ENCODE results near the gene CHID1. TPM values are rescaled to one million over a fixed set of nuclear protein-coding genes. Genes with fewer than 3 reads are reported as not detected.

CHID1 gene
- total RNA-seq, result 100 to 1,000 TPM in 1 of 6 donors, 10 to 100 TPM in 5; 34.6 to 144 (median 59.1) TPM

DNA sequence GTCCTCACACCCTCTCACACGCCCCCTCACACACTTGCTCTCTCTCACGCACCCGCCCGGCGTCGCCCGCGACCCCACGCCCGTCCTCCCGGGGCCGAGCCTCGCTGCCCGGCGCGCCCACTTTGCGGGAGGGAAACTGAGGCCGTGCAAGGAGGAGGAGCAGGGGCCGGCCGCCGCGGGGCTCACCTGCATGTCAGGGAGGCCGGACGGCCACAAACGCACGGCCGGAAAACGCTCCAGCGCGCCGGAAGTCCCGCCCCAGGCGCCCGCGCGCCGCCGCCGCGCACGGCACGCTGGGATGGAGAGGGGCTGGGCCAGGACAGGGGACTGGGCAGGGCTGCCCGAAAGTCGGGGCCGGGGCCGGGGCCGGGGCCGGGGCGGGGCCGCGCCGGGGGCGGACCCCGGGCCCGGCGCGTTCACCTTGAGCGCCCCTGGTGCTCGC, at the start of gene CHID1:
Gene CHID1 (minus strand): TSS at position 222 of the 442 bp plus-strand sequence. CDS start 5,994 bp downstream, outside the sequence.
- Histone ChIP-seq H3K9me3 (no peaks in the 10 kb centered on the region), H3K4me1 (peaks cover 13 to 26% (median 17%) of the 10 kb centered on the region in 4 donors), H3K36me3 (peaks cover 0 to 7% (median 0%) of the 10 kb centered on the region in 4 donors), H3K27me3 (no peaks in the 10 kb centered on the region), H3K27ac (peak within 1 kb of the TSS; percentile 91 to 95 (median 92)), H3K4me3 (peak within 1 kb of the TSS; percentile 76 to 96 (median 90))
- DNase-seq (peak; percentile 86 to 99), ATAC-seq (ENCODE audit: low FRiP score in 2 of 2) (peak; percentile 93 to 95)
- WGBS, 2 donors, result 1 to 4% methylated on average over 9 to 25 of the region's 59 CpGs
- TF ChIP-seq, protein P1, sequence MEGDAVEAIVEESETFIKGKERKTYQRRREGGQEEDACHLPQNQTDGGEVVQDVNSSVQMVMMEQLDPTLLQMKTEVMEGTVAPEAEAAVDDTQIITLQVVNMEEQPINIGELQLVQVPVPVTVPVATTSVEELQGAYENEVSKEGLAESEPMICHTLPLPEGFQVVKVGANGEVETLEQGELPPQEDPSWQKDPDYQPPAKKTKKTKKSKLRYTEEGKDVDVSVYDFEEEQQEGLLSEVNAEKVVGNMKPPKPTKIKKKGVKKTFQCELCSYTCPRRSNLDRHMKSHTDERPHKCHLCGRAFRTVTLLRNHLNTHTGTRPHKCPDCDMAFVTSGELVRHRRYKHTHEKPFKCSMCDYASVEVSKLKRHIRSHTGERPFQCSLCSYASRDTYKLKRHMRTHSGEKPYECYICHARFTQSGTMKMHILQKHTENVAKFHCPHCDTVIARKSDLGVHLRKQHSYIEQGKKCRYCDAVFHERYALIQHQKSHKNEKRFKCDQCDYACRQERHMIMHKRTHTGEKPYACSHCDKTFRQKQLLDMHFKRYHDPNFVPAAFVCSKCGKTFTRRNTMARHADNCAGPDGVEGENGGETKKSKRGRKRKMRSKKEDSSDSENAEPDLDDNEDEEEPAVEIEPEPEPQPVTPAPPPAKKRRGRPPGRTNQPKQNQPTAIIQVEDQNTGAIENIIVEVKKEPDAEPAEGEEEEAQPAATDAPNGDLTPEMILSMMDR (IDR thresholded peaks at IDR 0.05), result no peak
- TF ChIP-seq POLR2A (IDR thresholded peaks at IDR 0.05) (peak in 1 of 4 donors; percentile 66), POLR2AphosphoS5 (IDR thresholded peaks at IDR 0.05) (peak in 1 of 2 donors; percentile 59), EP300 (IDR thresholded peaks at IDR 0.05) (no peak)

DNA sequence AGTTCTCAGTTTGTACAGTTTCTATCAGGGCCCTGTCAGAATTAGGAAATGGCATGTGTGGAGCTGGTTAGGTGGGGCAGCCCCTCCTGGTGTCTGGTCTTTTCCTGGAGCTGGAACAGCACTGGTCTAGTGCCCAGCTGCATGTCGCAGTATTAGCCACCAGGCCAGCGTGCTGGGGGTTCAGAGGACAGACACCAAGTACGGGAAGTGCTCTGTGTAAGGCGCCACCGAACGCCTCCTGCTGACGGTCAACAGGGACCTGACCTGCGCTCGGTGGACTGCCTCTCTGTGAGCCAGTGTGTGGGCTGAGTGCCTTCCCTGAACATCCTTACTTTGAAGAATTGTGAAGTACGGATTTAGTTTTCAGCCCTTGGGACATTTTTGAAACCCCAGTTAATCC, 49.0 kb upstream of the CHID1 start:
- H3K4me3 ChIP-seq, result no peak overlapping the region
- H3K27ac ChIP-seq, result no peak overlapping the region
- TF ChIP-seq EP300 (IDR thresholded peaks at IDR 0.05) (no peak), POLR2A (IDR thresholded peaks at IDR 0.05) (no peak), POLR2AphosphoS5 (IDR thresholded peaks at IDR 0.05) (no peak)
- TF ChIP-seq, protein P1 (IDR thresholded peaks at IDR 0.05), result no peak
- DNase-seq (no peak), ATAC-seq (ENCODE audit: low FRiP score in 2 of 2) (no peak)
- H3K4me1 ChIP-seq, result peaks cover under 1 to 14% (median 11%) of the 10 kb centered on the region in 4 donors
- H3K9me3 ChIP-seq, result no peaks in the 10 kb centered on the region
- 91 to 97% methylated on average over 7 to 10 of the region's 10 CpGs for WGBS, 2 donors
- H3K27me3 ChIP-seq, result no peaks in the 10 kb centered on the region
- H3K36me3 ChIP-seq, result peaks cover 0 to 60% (median 49%) of the 10 kb centered on the region in 4 donors

DNA sequence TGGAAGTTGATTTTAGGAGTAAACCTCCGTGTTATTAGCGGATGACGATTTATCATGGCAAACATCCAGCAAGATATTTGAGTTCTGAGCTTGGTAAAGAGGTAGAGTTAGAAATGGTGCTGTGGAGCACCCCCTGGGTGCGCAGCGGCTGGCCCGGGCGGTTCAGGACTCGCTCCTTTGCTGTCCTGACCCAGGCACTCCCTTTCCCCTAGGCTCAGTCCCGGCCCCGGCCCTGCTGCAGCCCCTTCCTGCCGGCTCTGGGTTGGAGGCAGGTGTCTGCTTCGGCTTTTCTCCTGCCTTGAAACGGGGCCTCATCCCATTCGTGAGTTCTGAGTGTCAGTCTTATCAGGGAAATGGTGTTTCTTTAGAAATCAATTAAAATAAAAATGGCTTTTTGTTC, 48.4 kb upstream of the CHID1 start:
- DNase-seq, result peak in 1 of 2 donors; percentile 72
- H3K36me3 ChIP-seq, result peaks cover 0 to 56% (median 44%) of the 10 kb centered on the region in 4 donors

DNA sequence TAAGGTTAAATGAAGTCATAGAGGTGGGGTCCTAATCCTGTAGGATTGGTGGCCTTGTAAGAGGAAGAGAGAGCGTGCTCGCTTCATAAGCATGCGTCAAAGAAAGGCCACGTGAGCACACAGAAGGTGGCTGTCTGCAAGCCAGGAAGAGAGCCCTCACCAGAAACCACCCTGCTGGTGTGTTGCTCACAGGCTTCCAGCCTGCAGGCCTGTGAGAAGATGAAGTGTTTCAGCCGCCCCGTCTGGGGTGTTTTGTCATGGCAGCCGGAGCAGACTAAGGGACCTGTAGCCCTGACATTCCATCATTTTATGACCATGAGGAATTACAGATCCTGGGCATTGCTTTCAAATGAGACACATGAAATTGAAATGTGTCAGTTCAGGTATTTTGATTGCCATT, 47.5 kb upstream of the CHID1 start:
- H3K4me3 ChIP-seq, result no peak overlapping the region
- no peaks in the 10 kb centered on the region for H3K27me3 ChIP-seq
- no peaks in the 10 kb centered on the region for H3K9me3 ChIP-seq
- TF ChIP-seq, protein P1 (IDR thresholded peaks at IDR 0.05), result no peak
- TF ChIP-seq POLR2A (IDR thresholded peaks at IDR 0.05), result no peak
- TF ChIP-seq EP300 (IDR thresholded peaks at IDR 0.05), result no peak
- no peak overlapping the region for H3K27ac ChIP-seq
- peaks cover 0 to 47% (median 37%) of the 10 kb centered on the region in 4 donors for H3K36me3 ChIP-seq
- H3K4me1 ChIP-seq, result peaks cover 14 to 25% (median 22%) of the 10 kb centered on the region in 4 donors
- DNase-seq, result no peak
- no peak for ATAC-seq (ENCODE audit: low FRiP score in 2 of 2)
- WGBS, 2 donors, result 91 to 94% methylated on average over 7 of the region's 7 CpGs

More for the DNA sequence above, 48.4 kb upstream of the CHID1 start:
- no peaks in the 10 kb centered on the region for H3K9me3 ChIP-seq
- 86 to 89% methylated on average over 14 of the region's 14 CpGs for WGBS, 2 donors
- no peak overlapping the region for H3K27ac ChIP-seq
- H3K27me3 ChIP-seq, result no peaks in the 10 kb centered on the region
- no peak overlapping the region for H3K4me3 ChIP-seq
- ATAC-seq (ENCODE audit: low FRiP score in 2 of 2), result no peak
- peaks cover 7 to 15% (median 12%) of the 10 kb centered on the region in 4 donors for H3K4me1 ChIP-seq
- no peak for TF ChIP-seq POLR2AphosphoS5 (IDR thresholded peaks at IDR 0.05)
- TF ChIP-seq, protein P1 (IDR thresholded peaks at IDR 0.05), result no peak
- TF ChIP-seq POLR2A (IDR thresholded peaks at IDR 0.05), result no peak
- no peak for TF ChIP-seq EP300 (IDR thresholded peaks at IDR 0.05)

Data from upper lobe of left lung (tissue), 6 donors.